Ishikawa (cell line): ENCODE results near the gene ADAM11.
A peak's percentile ranks its signal among the peaks of the same experiment; 100 is the strongest.

Experiments
- CEBPB ChIP-seq: IDR thresholded peaks from 2 replicates; pipeline ENCODE4 v1.6.1; 2012
- CREB1 ChIP-seq: IDR thresholded peaks from 2 replicates; pipeline ENCODE4 v1.6.1; 2012; ENCODE audit warnings: low read depth
- EGR1 ChIP-seq: IDR thresholded peaks from 2 replicates; pipeline ENCODE4 v1.6.1; 2012
- EP300 ChIP-seq: IDR thresholded peaks from 2 replicates; pipeline ENCODE4 v1.6.1; 2012; ENCODE audit warnings: borderline replicate concordance
- FOXM1 ChIP-seq: IDR thresholded peaks from 2 replicates; pipeline ENCODE4 v1.6.1; 2012; ENCODE audit warnings: low read depth, borderline replicate concordance
- NFIC ChIP-seq: IDR thresholded peaks from 2 replicates; pipeline ENCODE4 v1.6.1; 2012
- RAD21 ChIP-seq: IDR thresholded peaks from 2 replicates; pipeline ENCODE4 v1.6.1; 2012; ENCODE audit warnings: low read depth
- TAF1 ChIP-seq: IDR thresholded peaks from 2 replicates; pipeline ENCODE4 v1.6.1; 2012; ENCODE audit warnings: low read depth, mild to moderate bottlenecking
- TCF12 ChIP-seq: IDR thresholded peaks from 2 replicates; pipeline ENCODE4 v1.6.1; 2012; ENCODE audit warnings: low read depth
- TEAD4 ChIP-seq: IDR thresholded peaks from 2 replicates; pipeline ENCODE4 v1.6.1; 2012
- YY1 ChIP-seq: IDR thresholded peaks from 2 replicates; pipeline ENCODE4 v1.6.1; 2012; ENCODE audit warnings: low read depth
- ZBTB7A ChIP-seq: IDR thresholded peaks from 2 replicates; pipeline ENCODE4 v1.6.1; 2012; ENCODE audit warnings: low read depth
- TF ChIP-seq, protein P1 (sequence below): IDR thresholded peaks from 2 replicates; pipeline ENCODE4 v1.6.1; 2012
- TF ChIP-seq, protein P2 (sequence below): IDR thresholded peaks from 2 replicates; pipeline ENCODE4 v1.6.1; 2012
- TF ChIP-seq, protein P3 (sequence below): IDR thresholded peaks from 2 replicates; pipeline ENCODE4 v1.6.1; 2012; ENCODE audit warnings: low read depth, mild to moderate bottlenecking

Gene ADAM11

DNA sequence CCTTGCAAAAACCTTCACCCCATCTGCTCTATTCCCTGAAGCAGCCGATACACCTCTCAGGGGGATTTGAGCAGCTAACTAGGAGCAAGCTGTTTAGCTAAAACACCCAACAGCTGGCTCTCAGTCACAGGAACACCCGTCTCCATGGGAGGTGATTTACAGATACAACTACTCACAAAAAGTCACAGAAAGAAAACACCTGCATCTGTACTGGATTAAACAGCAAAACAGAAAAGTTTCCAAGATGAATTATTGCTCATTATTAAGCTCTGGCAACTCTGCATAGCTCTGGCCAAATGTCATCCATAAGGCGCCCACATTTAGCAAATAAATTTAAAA is 49.0 kb downstream of the ADAM11 start:
- TF ChIP-seq TCF12 (no peak), CREB1 (no peak), FOXM1 (no peak), YY1 (no peak), CEBPB (no peak), TEAD4 (no peak), TAF1 (no peak), ZBTB7A (no peak)
- TF ChIP-seq, protein P1, sequence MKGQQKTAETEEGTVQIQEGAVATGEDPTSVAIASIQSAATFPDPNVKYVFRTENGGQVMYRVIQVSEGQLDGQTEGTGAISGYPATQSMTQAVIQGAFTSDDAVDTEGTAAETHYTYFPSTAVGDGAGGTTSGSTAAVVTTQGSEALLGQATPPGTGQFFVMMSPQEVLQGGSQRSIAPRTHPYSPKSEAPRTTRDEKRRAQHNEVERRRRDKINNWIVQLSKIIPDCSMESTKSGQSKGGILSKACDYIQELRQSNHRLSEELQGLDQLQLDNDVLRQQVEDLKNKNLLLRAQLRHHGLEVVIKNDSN = no peak
- TF ChIP-seq, protein P2, sequence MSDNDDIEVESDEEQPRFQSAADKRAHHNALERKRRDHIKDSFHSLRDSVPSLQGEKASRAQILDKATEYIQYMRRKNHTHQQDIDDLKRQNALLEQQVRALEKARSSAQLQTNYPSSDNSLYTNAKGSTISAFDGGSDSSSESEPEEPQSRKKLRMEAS = no peak

DNA sequence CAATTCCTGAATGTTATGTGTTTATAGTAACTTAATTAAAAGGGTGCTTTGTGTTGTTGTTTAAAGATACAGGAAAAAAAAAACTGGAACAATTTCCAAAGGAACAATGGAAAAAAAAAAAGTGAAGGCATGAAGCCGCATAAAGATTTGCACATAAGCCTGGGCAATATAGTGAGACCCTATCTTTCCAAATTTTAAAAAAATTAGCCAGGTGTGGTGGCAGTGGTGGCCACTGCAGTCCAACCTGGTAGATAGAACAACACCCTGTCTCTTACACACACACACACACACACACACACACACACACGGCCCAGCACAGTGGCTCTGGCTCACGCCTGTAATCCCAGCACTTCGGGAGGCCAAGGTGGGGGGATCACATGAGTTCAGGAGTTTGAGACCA is 49.4 kb downstream of the ADAM11 start:
- no peak for TF ChIP-seq CEBPB

DNA sequence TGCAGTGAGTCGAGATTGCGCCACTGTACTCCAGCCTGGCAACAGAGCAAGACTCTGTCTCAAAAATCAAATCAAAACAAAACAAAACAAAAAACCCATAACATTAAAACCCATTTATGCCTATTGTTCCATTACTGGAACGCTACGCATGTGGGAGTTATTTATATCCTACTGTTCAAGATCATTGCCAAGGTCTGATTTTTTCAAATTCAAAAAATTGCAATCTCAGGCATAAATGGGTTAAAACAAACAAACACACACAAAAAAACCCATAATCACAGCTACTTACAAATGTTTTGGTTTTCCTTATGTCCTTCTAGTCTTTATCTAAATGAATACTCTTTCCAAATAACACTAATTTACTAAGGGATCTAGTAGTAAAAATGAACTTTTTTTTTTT is 53.5 kb downstream of the ADAM11 start:
- no peak for TF ChIP-seq CEBPB
- no peak for TF ChIP-seq EP300

DNA sequence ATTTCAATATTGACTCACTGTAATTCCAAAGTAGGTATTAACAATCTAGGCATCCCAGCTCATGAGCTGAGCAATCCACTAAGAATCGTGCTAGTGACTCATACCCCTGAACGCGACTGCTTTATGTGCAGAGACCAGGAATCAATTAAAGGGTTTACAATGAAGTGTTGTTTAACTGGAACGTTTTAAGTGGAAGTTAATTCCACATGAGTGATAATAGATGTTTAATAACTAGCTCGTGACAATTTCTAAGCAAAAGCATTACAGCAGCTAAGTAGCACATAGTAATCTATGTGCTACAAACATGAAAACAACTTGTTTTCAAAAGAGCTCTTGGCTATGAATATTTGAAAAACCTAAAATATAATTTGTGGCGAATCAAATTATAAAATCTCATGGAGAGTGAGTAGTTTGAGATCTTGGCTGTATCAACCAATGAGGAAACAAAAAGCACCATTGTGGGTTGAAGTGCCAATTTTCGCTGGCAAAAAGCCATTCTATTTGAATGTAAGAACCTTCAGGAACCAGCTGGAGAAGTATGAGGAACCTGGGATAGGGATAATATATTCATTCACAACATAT is 61.9 kb downstream of the ADAM11 start:
- peak; percentile 44; the same call in 1 of the 2 replicates for TF ChIP-seq EP300
- TF ChIP-seq NFIC = peak; percentile 82
- no peak for TF ChIP-seq RAD21
- peak; percentile 7; the same call in 1 of the 2 replicates for TF ChIP-seq FOXM1
- peak; percentile 42; the same call in 1 of the 2 replicates for TF ChIP-seq TCF12
- TF ChIP-seq, protein P2 = 0 out of 2 replicates have a peak, but pooled peaks have one; percentile 14
- TF ChIP-seq TAF1 = no peak
- TF ChIP-seq TEAD4 = peak; percentile 51; the same call in 1 of the 2 replicates

DNA sequence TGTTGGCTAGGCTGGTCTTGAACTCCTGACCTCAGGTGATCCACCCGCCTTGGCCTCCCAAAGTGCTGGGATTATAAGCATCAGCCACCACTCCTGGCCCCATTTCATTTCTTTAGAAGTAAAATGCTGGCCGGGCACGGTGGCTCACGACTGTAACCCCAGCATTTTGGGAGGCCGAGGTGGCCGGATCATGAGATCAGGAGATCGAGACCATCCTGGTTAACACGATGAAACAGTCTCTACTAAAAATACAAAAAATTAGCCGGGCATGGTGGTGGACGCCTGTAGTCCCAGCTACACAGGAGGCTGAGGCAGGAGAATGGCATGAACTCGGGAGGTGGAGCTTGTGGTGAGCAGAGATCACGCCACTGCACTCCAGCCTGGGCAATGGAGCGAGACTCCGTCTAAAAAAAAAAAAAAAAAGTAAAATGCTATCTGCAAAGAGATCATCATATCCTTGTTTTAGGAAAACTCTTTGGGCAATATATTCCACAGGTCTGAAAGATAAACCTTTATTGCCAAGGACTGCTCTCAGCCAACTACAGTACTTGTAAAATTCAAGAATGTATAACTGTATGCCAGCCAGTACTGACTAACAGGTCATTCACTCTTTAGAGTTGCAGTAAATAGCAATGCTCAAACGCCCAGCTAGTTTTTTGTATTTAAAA is 67.5 kb downstream of the ADAM11 start:
- TF ChIP-seq NFIC = no peak
- TF ChIP-seq TEAD4 = no peak
- TF ChIP-seq, protein P3, sequence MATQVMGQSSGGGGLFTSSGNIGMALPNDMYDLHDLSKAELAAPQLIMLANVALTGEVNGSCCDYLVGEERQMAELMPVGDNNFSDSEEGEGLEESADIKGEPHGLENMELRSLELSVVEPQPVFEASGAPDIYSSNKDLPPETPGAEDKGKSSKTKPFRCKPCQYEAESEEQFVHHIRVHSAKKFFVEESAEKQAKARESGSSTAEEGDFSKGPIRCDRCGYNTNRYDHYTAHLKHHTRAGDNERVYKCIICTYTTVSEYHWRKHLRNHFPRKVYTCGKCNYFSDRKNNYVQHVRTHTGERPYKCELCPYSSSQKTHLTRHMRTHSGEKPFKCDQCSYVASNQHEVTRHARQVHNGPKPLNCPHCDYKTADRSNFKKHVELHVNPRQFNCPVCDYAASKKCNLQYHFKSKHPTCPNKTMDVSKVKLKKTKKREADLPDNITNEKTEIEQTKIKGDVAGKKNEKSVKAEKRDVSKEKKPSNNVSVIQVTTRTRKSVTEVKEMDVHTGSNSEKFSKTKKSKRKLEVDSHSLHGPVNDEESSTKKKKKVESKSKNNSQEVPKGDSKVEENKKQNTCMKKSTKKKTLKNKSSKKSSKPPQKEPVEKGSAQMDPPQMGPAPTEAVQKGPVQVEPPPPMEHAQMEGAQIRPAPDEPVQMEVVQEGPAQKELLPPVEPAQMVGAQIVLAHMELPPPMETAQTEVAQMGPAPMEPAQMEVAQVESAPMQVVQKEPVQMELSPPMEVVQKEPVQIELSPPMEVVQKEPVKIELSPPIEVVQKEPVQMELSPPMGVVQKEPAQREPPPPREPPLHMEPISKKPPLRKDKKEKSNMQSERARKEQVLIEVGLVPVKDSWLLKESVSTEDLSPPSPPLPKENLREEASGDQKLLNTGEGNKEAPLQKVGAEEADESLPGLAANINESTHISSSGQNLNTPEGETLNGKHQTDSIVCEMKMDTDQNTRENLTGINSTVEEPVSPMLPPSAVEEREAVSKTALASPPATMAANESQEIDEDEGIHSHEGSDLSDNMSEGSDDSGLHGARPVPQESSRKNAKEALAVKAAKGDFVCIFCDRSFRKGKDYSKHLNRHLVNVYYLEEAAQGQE = no peak
- TF ChIP-seq, protein P1 = no peak
- no peak for TF ChIP-seq RAD21
- TF ChIP-seq ZBTB7A = no peak
- no peak for TF ChIP-seq EP300

DNA sequence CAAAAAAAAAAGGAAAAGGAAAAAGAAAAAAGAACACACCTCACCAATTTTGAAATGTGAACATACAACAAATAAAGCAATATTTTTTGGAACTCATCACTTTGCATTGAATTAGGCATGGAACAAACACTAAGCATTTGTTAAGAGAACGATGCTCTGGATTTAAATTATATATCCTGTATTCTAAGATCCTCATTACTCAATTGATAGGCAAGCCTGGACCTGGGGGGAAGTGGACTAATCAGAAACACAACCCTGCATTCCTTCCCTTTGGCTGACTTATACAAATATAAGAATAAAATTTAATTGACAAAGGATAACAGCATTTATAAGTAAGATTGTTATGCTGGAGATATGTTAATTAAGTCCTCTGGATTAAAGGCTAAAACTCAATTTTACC is 69.1 kb downstream of the ADAM11 start:
- no peak for TF ChIP-seq NFIC
- TF ChIP-seq CREB1 = no peak
- TF ChIP-seq CEBPB = no peak
- TF ChIP-seq, protein P3 = no peak
- no peak for TF ChIP-seq EGR1
- TF ChIP-seq EP300 = no peak
- no peak for TF ChIP-seq FOXM1
